Measurements from ENCODE around the gene CISH.
A peak's percentile ranks its signal among the peaks of the same experiment; 100 is the strongest.

CISH gene

DNA sequence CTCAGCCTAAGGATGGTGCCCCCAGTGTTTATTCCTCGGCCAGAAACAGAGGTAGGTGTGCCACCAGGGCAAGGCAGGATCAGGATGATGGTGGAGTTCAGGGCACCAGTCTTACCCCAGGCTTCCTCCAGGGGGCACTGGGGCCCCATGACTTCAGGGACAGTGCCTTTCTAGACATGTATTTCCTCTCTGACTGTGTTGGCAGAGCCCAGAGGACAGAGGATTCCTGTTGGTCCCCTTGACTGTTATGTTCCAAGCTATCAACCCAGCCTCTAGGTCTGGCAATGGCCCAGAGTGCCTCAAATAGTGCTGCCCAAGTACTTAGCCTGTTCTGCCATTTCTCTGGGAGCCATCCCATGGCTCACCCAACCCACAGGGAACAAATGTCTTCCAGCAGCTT is 39.4 kb downstream of the CISH start:
- no peak for DNase-seq (ENCODE audit: low read depth, low spot score)

DNA sequence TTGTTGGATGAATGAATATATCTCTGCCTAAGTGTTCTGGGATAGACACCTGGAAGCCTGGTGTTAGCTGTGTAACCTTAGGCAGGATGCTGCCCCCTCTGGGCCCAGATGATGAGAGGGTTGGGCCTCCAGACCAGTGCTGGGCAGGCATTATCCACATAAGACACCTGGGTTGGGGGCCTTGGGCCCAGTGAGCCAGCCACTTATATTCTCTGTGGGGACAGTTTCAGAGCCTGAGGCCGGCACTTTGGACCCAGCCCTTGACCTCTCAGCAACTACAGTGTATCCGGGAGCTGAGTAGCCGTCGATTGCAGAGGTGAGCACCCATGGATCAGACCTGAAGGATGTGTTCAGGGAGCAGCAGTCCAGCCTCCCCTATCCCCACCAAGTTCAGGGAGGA is 40.1 kb downstream of the CISH start:
- DNase-seq (ENCODE audit: low read depth, low spot score), result no peak

DNA sequence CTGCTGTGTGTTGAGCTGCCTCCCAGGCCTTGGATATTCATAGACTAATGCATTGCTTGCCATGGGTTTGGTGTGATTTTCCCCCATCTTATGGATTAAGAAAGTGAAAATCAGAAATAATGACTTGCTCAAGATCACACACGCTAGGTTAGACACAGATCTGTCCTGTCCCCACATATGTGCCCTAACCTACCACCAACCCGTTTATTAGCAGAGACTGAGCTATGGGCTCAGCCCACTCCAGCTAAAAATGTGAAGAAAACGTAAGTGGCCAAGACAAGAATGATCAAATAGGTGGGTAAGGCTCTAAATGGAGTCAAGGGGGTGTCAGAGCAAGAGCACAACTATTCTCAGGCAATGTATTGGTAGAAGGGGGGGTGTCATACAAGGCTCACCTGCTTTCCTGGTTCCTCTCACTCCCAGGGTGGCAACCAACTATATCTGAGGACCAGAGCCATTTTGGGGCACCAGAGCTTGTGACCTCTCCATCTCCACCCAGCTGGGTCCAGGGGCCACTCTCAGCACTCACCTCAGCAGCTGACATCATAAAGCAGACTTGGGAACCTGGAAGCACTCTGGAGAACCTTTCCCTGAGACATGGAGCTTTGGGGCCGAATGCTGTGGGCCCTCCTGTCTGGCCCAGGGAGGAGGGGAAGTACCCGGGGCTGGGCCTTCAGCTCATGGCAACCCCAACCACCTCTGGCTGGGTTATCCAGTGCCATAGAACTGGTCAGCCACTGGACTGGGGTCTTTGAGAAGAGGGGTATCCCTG is 40.9 kb downstream of the CISH start:
- DNase-seq (ENCODE audit: low read depth, low spot score), result no peak

DNA sequence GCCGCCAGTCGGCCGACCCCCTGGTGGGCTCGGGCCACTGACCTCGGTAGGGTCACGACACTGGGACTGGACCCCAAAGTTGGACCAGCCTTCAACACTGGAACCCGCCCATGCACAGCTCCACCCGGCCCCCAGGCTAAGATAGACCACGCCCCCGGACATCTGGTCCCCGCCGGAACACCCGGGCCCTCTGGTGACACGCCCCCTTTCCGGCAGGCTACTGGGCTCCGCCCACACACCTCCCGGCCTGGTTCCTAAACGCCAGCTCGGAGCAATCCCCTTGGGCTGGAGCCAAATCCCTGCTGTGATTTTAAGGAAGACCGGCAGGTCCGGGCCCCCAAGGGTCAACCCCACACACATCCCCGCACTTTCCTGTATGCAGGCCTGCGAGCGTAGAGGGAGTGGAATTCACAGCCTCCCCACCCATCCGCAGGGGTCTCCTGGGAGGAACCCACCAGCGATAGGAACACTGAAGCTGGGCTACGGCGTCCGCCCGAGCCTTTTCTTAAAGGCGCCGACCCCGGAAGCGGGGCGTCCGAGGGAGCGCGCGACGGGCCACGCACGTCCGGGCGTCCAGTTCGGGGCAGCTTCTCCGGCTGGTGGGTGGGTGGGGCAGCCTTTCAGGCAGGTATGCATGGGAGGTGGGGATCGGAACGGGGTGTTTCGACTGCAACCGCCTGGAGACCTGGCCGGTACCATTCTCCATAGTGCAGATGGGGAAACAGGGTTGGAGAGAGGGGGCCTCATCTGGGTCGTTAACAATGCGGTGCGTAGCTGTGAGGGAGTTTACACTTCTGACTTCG is 42.4 kb downstream of the CISH start, which contains the start of gene HEMK1:
Gene HEMK1, plus strand, starts transcription at position 576 of the 803 bp plus-strand sequence. CDS start 1,583 bp downstream, outside the sequence.
- DNase-seq (ENCODE audit: low read depth, low spot score), result peak; percentile 65

GRCh38 chr3:50567386-50568167 is 44.0 kb downstream of the CISH start, which contains the start of gene C3orf18:
TSS of gene C3orf18 (minus strand) at chr3:50567747. CDS start at chr3:50565699, 2,048 bp downstream.
- peak; percentile 71 for DNase-seq (ENCODE audit: low read depth, low spot score)

- DNase-seq (ENCODE audit: low read depth, low spot score), result no peak
Observed at GRCh38 chr3:50567011-50567385, 44.6 kb downstream of the CISH start.

- no peak for DNase-seq (ENCODE audit: low read depth, low spot score)
Observed at GRCh38 chr3:50564321-50564720, 47.3 kb downstream of the CISH start.

GRCh38 chr3:50563867-50564266 is 47.7 kb downstream of the CISH start:
- DNase-seq (ENCODE audit: low read depth, low spot score), result no peak

DNA sequence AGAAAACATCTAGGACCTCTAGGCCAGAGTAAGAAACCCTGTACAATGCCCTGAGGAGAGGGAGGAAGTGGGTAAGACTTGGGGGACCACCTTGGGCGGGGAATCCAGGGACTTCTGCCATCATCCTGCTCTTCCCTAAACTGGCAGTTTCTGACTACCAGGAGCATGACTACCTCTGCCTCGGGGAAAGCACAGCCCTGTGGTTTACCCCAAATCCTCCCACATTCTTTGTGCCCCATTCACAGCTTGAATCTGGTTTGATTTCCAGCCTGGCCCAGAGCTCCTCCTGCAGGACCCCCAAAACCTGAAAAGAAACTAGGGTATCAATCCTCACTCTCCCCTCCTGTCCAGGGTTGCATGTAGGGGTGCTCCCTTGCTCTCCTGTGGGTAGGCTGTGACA is 48.7 kb downstream of the CISH start:
- DNase-seq (ENCODE audit: low read depth, low spot score), result no peak

DNA sequence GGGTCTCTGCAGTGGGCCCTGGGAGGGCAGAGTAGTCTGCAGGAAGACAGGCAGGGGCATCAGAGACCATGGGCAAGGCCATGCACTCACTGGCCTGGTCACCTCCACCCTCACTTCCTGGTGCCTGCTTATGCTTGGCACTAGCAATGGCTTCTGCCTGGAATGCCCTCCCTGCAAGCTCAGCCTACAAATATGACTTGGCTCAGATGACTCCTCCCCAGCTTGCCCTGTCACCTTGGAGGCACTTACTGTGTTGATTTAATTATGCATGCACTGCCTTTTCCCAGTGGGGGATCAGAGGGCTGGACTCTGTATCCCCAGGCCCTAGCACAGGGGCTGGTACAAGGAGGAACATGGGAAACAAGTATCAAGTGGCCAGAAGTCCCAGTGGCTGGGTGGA is 51.9 kb downstream of the CISH start:
- DNase-seq (ENCODE audit: low read depth, low spot score), result no peak

GRCh38 chr3:50557915-50558314 is 53.7 kb downstream of the CISH start:
- no peak for DNase-seq (ENCODE audit: low read depth, low spot score)

GRCh38 chr3:50557106-50557505 is 54.5 kb downstream of the CISH start:
- DNase-seq (ENCODE audit: low read depth, low spot score), result no peak
